T-cell (primary cell): ENCODE data around the gene SYNE4. TPM values are rescaled to one million over a fixed set of nuclear protein-coding genes. Genes with fewer than 3 reads are reported as not detected.

Experiments
- ATAC-seq, 4 experiments: fragments of 200-7000 bp in 3 of 4; fragments of 150-1000 bp in 1 of 4; cut with Tn5 transposase; replicated peaks in 1 of 4; 1 replicate in 3 of 4; 2 replicates in 1 of 4; pipeline ENCODE4 v1.10.0; 2021; ENCODE audit warnings: moderate library complexity in 3 of 4, mild to moderate bottlenecking in 2 of 4, moderate number of reproducible peaks in 1 of 4
- CTCF ChIA-PET, 2 donors: fragments of 300-600 bp; sonication (Branson Sonifier 250); formaldehyde crosslinking; loops; one replicate each; lab custom pipeline; 2022; ENCODE audit warnings: antibody characterized with exemption in 2 of 2; lab: Charles Lee
- POLR2A ChIA-PET, 2 donors: fragments of 300-600 bp; sonication (Branson Sonifier 250); formaldehyde crosslinking; loops; one replicate each; lab custom pipeline; 2022; ENCODE audit warnings: antibody characterized with exemption in 2 of 2; lab: Charles Lee
- DNase-seq, 35 experiments: peaks; one replicate each; pipeline versions ENCODE4 v3.0.0 to v3.0.0-alpha.2; 2013 to 2023
- H3K27ac ChIP-seq: one replicate; pipeline ENCODE4 v1.5.1; 2013; ENCODE audit warnings: low read length
- H3K27me3 ChIP-seq, 2 experiments: replicated peaks in 1 of 2; 1 replicate in 1 of 2; 2 replicates in 1 of 2; pipeline versions ENCODE4 v1.6.1 to v1.7.0; 2013; ENCODE audit warnings: low read length in 1 of 2, mixed read lengths in 1 of 2; ENCODE audit not compliant: control insufficient read depth in 2 of 2, insufficient read depth in 2 of 2; ENCODE audit errors: extremely low read depth in 1 of 2
- H3K36me3 ChIP-seq, 2 donors: 1 replicate in 1 of 2; 2 replicates in 1 of 2; pipeline versions ENCODE4 v1.6.1 to v1.7.0; 2013; ENCODE audit warnings: low read length in 1 of 2; ENCODE audit not compliant: control insufficient read depth in 2 of 2, insufficient read depth in 1 of 2; ENCODE audit errors: extremely low read depth in 1 of 2
- H3K4me1 ChIP-seq, 2 experiments: 1 replicate in 1 of 2; 2 replicates in 1 of 2; pipeline versions ENCODE4 v1.6.1 to v1.7.0; 2013; ENCODE audit warnings: low read length in 2 of 2, mixed read lengths in 1 of 2; ENCODE audit not compliant: insufficient read depth in 2 of 2, control insufficient read depth in 1 of 2; ENCODE audit errors: extremely low read depth in 1 of 2
- H3K4me3 ChIP-seq, 2 donors: 1 replicate in 1 of 2; 2 replicates in 1 of 2; pipeline versions ENCODE4 v1.5.1 to v1.7.0; 2013; ENCODE audit warnings: mild to moderate bottlenecking in 2 of 2, low read length in 1 of 2, moderate library complexity in 1 of 2; ENCODE audit not compliant: control insufficient read depth in 1 of 2; ENCODE audit errors: extremely low read depth in 1 of 2
- H3K9me3 ChIP-seq: 2 replicates; pipeline ENCODE4 v1.7.0; 2013
- H3K27ac Mint-ChIP-seq, 2 donors: one replicate each; pipeline ENCODE4 v1.8.0; 2020 to 2021; ENCODE audit warnings: mild to moderate bottlenecking in 2 of 2, mixed read lengths in 2 of 2
- H3K27me3 Mint-ChIP-seq, 2 donors: one replicate each; pipeline ENCODE4 v1.8.0; 2021 to 2022; ENCODE audit warnings: mixed read lengths in 2 of 2
- H3K36me3 Mint-ChIP-seq: one replicate; pipeline ENCODE4 v1.8.0; 2021; ENCODE audit warnings: mixed read lengths
- H3K4me1 Mint-ChIP-seq, 3 donors: one replicate each; pipeline ENCODE4 v1.8.0; 2020 to 2022; ENCODE audit warnings: mixed read lengths in 3 of 3, mild to moderate bottlenecking in 1 of 3
- H3K4me3 Mint-ChIP-seq, 3 donors: one replicate each; pipeline ENCODE4 v1.8.0; 2020 to 2022; ENCODE audit warnings: mild to moderate bottlenecking in 3 of 3, mixed read lengths in 3 of 3, moderate library complexity in 3 of 3
- H3K9me3 Mint-ChIP-seq, 3 donors: one replicate each; pipeline ENCODE4 v1.8.0; 2020 to 2022; ENCODE audit warnings: mixed read lengths in 3 of 3
- WGBS: methylation state at CpG from one replicate; pipeline ENCODE4 v1.1.5; 2013; ENCODE audit warnings: missing lambda C conversion rate; ENCODE audit not compliant: insufficient coverage; 5-methylcytosine and 5-hydroxymethylcytosine counted together
- total RNA-seq, 35 experiments: library from RNA in 6 of 35; stranded (reverse) in 6 of 35; fragments of 120-200 nt in 1 of 35; gene quantifications; one replicate each; pipeline versions ENCODE4 v1.2.1 to v1.2.4 and lab custom pipeline; 2013 to 2026

The SYNE4 gene
- total RNA-seq, 5 donors from 2014 or later (not counting 1 experiment from before 2014, with no cell fraction given) = 3.2 to 4.4 (median 3.7) TPM

- Mint-ChIP-seq H3K4me3 (no peak overlapping the region), H3K4me1 (peaks cover 0 to 10% (median 0%) of the 10 kb centered on the region in 3 donors), H3K36me3 (no peaks in the 10 kb centered on the region), H3K27me3 (peaks cover 28 to 29% of the 10 kb centered on the region in 2 donors), H3K9me3 (no peaks in the 10 kb centered on the region), H3K27ac (no peak overlapping the region)
- H3K9me3 ChIP-seq = no peaks in the 10 kb centered on the region
- ATAC-seq (peak in 3 of 4 experiments; percentile 23 to 68 (median 42)), DNase-seq (peak in 2 of 35 experiments; percentile 12 to 34)
- ChIA-PET CTCF (interaction anchor here in 1 of 2 donors (0.6 kb wide), 1 partner anchor 237 kb away, joined by 3 read pairs; no protein-coding TSS in a partner anchor), POLR2A (interaction anchor here in 1 of 2 donors (0.6 kb wide), 1 partner anchor 63 kb away, joined by 4 read pairs; no protein-coding TSS in a partner anchor)
- no peaks in the 10 kb centered on the region for H3K36me3 ChIP-seq
- no peaks in the 10 kb centered on the region for H3K4me1 ChIP-seq
- H3K27me3 ChIP-seq = peaks cover 0 to 69% of the 10 kb centered on the region in 2 experiments
- 47% methylated on average over 9 of the region's 14 CpGs for WGBS
- no peak overlapping the region for H3K4me3 ChIP-seq
- H3K27ac ChIP-seq = no peak overlapping the region
Measured at GRCh38 chr19:35977446-35978222, 31.0 kb downstream of the SYNE4 start.

- H3K27ac ChIP-seq = no peak overlapping the region
- ATAC-seq (no peak), DNase-seq (peak in 3 of 35 experiments; percentile 11 to 45 (median 18))
- CTCF ChIA-PET = no interaction called here
- H3K4me3 Mint-ChIP-seq = no peak overlapping the region
- H3K4me1 Mint-ChIP-seq = peaks cover 0 to 10% (median 0%) of the 10 kb centered on the region in 3 donors
- POLR2A ChIA-PET = no interaction called here
- no peak overlapping the region for H3K4me3 ChIP-seq
- H3K27ac Mint-ChIP-seq = no peak overlapping the region
- 0% methylated on average over 1 of the region's 5 CpGs for WGBS
- H3K27me3 Mint-ChIP-seq = peaks cover 19 to 21% of the 10 kb centered on the region in 2 donors
- H3K9me3 Mint-ChIP-seq = no peaks in the 10 kb centered on the region
- H3K9me3 ChIP-seq = no peaks in the 10 kb centered on the region
- H3K36me3 ChIP-seq = no peaks in the 10 kb centered on the region
- no peaks in the 10 kb centered on the region for H3K36me3 Mint-ChIP-seq
- H3K4me1 ChIP-seq = no peaks in the 10 kb centered on the region
- H3K27me3 ChIP-seq = peaks cover 0 to 56% of the 10 kb centered on the region in 2 experiments
Measured at GRCh38 chr19:35975608-35976214, 32.9 kb downstream of the SYNE4 start.

DNA sequence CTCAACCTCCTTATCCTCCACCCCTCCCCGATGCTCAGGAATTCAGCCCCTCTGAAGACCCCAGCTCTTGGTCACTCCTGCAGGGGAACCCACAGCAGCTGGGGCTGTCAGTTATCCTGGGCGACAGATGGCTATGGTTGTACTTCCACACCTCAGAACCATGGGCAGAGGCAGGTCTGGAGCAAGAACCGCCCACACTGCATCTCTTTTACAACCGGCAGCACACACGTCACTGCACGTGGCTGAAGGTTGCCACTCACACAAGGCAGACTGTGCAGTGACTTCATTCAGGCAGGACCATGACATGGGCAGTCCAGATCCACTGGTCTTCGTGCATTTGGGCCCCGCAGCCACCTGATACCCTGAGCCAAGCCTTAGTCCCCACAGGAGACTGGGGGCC is 35.1 kb downstream of the SYNE4 start:
- no peak for ATAC-seq
- Mint-ChIP-seq H3K27ac (no peak overlapping the region), H3K36me3 (no peaks in the 10 kb centered on the region), H3K4me3 (no peak overlapping the region), H3K4me1 (peaks cover 5 to 11% (median 6%) of the 10 kb centered on the region in 3 donors), H3K27me3 (peaks cover 9 to 11% of the 10 kb centered on the region in 2 donors), H3K9me3 (no peaks in the 10 kb centered on the region)
- Histone ChIP-seq H3K27me3 (peaks cover 0 to 41% of the 10 kb centered on the region in 2 experiments), H3K27ac (no peak overlapping the region), H3K36me3 (no peaks in the 10 kb centered on the region), H3K9me3 (no peaks in the 10 kb centered on the region), H3K4me1 (peaks cover 0 to 4% of the 10 kb centered on the region in 2 experiments), H3K4me3 (no peak overlapping the region)
- DNase-seq = no peak
- WGBS = 48% methylated on average over 8 of the region's 8 CpGs
- POLR2A ChIA-PET = no interaction called here
- CTCF ChIA-PET = interaction anchor here in 1 of 2 donors (0.7 kb wide), 1 partner anchor 456 kb away, joined by 7 read pairs; no protein-coding TSS in a partner anchor

GRCh38 chr19:35966771-35967170 is 41.8 kb downstream of the SYNE4 start:
- WGBS = 60% methylated on average over 1 of the region's 3 CpGs
- ChIA-PET POLR2A (interaction anchor here in 1 of 2 donors (0.6 kb wide), 1 partner anchor 1215 kb away, joined by 5 read pairs; no protein-coding TSS in a partner anchor), CTCF (interaction anchor here (0.7 to 1.1 kb wide), 2 partner anchors 14 to 85 kb away, joined by 3 read pairs; no protein-coding TSS in a partner anchor)

DNA sequence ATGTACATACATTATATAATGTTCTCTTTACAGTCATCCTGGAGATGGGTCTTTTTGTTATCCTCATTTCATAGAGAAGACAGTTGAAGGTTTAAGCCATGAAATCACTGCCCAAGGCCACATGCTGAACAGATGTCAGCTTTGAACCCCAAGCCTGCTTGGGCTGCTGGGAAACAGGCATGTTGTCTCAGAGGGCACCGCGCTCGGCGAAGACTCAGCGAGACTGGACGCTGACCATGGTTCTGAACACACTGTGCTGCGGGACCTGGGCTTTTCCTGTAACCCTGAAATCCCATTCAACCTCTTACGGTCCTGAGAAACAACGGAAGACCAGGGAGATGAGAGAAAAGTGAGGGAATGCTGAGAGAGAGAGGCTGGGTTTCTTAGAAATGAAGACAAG is 45.1 kb downstream of the SYNE4 start:
- peaks cover 7 to 29% of the 10 kb centered on the region in 2 experiments for H3K4me1 ChIP-seq
- Mint-ChIP-seq H3K36me3 (no peaks in the 10 kb centered on the region), H3K4me1 (peaks cover 9 to 16% (median 13%) of the 10 kb centered on the region in 3 donors), H3K9me3 (no peaks in the 10 kb centered on the region), H3K27me3 (peaks cover 3 to 8% of the 10 kb centered on the region in 2 donors), H3K27ac (no peak overlapping the region), H3K4me3 (no peak overlapping the region)
- H3K9me3 ChIP-seq = no peaks in the 10 kb centered on the region
- H3K27ac ChIP-seq = no peak overlapping the region
- ATAC-seq (no peak), DNase-seq (peak in 20 of 35 experiments; percentile 14 to 65 (median 40))
- POLR2A ChIA-PET = no interaction called here
- CTCF ChIA-PET = no interaction called here
- H3K4me3 ChIP-seq = no peak overlapping the region
- 20% methylated on average over 6 of the region's 9 CpGs for WGBS
- no peaks in the 10 kb centered on the region for H3K36me3 ChIP-seq
- H3K27me3 ChIP-seq = peaks cover 3 to 21% of the 10 kb centered on the region in 2 experiments

More at GRCh38 chr19:35966771-35967170, 41.8 kb downstream of the SYNE4 start:
- ATAC-seq = peak in 1 of 4 experiments; percentile 37
- peaks cover 0 to 18% of the 10 kb centered on the region in 2 experiments for H3K4me1 ChIP-seq
- DNase-seq = no peak
- no peaks in the 10 kb centered on the region for H3K9me3 ChIP-seq
- Mint-ChIP-seq H3K27ac (no peak overlapping the region), H3K36me3 (no peaks in the 10 kb centered on the region), H3K4me3 (no peak overlapping the region), H3K4me1 (peaks cover 5 to 12% (median 6%) of the 10 kb centered on the region in 3 donors), H3K9me3 (no peaks in the 10 kb centered on the region), H3K27me3 (peaks cover 3 to 8% of the 10 kb centered on the region in 2 donors)
- no peak overlapping the region for H3K4me3 ChIP-seq
- peaks cover 0 to 16% of the 10 kb centered on the region in 2 experiments for H3K27me3 ChIP-seq
- H3K27ac ChIP-seq = no peak overlapping the region
- H3K36me3 ChIP-seq = no peaks in the 10 kb centered on the region

- Mint-ChIP-seq H3K4me3 (peak overlapping the region; percentile 14 to 80 (median 52)), H3K36me3 (no peaks in the 10 kb centered on the region), H3K4me1 (peaks cover 31 to 43% (median 36%) of the 10 kb centered on the region in 3 donors), H3K9me3 (no peaks in the 10 kb centered on the region), H3K27me3 (peaks cover 0 to 5% of the 10 kb centered on the region in 2 donors), H3K27ac (peak overlapping the region in 1 of 2 donors; percentile 8)
- H3K36me3 ChIP-seq = no peaks in the 10 kb centered on the region
- DNase-seq = no peak
- H3K4me1 ChIP-seq = peaks cover 13 to 27% of the 10 kb centered on the region in 2 experiments
- ChIA-PET CTCF (no interaction called here), POLR2A (no interaction called here)
- H3K4me3 ChIP-seq = no peak overlapping the region
- H3K9me3 ChIP-seq = no peaks in the 10 kb centered on the region
- peaks cover 3 to 7% of the 10 kb centered on the region in 2 experiments for H3K27me3 ChIP-seq
- 95% methylated on average over 7 of the region's 7 CpGs for WGBS
- ATAC-seq = no peak
- no peak overlapping the region for H3K27ac ChIP-seq
Measured at GRCh38 chr19:35960432-35960972, 48.1 kb downstream of the SYNE4 start.
